Measurements from ENCODE around the gene NEK5. TPM values are rescaled to one million over a fixed set of nuclear protein-coding genes. Genes with fewer than 3 reads are reported as not detected.

NEK5 gene
- total RNA-seq, 6 experiments from 2014 or later = 0.06 TPM; not detected in 5

DNA sequence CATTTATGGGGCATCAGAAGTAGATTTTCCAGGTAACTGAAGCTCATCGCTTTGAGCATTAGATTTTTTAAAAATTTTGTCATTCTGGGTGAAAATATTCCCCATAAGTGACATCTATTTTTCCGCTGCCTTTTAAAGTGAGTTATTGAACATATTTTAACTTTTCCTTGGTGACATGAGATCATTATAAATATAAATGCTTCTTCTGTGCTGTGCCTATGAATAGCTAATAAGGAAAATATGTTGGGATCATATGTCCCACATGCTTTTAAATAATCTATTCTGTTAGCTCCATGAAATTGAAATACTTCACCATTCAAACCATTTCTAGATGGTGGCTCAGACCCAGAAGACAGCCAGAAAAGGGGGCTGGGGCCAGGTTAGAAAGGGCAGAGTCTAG is 131.7 kb downstream of the NEK5 start:
- H3K9me3 ChIP-seq = no peaks in the 10 kb centered on the region
- WGBS (ENCODE audit: insufficient coverage, low coverage, low lambda C conversion rate, missing lambda C conversion rate) = 96% methylated on average over 2 of the region's 2 CpGs
- DNase-seq (no peak), ATAC-seq (no peak)
- no peaks in the 10 kb centered on the region for H3K27me3 ChIP-seq
- TF ChIP-seq POLR2A (IDR thresholded peaks at IDR 0.05) = no peak
- TF ChIP-seq, protein P1, sequence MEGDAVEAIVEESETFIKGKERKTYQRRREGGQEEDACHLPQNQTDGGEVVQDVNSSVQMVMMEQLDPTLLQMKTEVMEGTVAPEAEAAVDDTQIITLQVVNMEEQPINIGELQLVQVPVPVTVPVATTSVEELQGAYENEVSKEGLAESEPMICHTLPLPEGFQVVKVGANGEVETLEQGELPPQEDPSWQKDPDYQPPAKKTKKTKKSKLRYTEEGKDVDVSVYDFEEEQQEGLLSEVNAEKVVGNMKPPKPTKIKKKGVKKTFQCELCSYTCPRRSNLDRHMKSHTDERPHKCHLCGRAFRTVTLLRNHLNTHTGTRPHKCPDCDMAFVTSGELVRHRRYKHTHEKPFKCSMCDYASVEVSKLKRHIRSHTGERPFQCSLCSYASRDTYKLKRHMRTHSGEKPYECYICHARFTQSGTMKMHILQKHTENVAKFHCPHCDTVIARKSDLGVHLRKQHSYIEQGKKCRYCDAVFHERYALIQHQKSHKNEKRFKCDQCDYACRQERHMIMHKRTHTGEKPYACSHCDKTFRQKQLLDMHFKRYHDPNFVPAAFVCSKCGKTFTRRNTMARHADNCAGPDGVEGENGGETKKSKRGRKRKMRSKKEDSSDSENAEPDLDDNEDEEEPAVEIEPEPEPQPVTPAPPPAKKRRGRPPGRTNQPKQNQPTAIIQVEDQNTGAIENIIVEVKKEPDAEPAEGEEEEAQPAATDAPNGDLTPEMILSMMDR (IDR thresholded peaks at IDR 0.05) = no peak
- intact Hi-C loops (cut with DNase I) = no loop called here
- H3K4me1 ChIP-seq = peaks cover 0 to 68% (median 25%) of the 10 kb centered on the region in 4 donors
- peak overlapping the region in 1 of 3 donors; percentile 75 for H3K27ac ChIP-seq
- no peak overlapping the region for H3K4me3 ChIP-seq
- no peaks in the 10 kb centered on the region for H3K36me3 ChIP-seq

DNA sequence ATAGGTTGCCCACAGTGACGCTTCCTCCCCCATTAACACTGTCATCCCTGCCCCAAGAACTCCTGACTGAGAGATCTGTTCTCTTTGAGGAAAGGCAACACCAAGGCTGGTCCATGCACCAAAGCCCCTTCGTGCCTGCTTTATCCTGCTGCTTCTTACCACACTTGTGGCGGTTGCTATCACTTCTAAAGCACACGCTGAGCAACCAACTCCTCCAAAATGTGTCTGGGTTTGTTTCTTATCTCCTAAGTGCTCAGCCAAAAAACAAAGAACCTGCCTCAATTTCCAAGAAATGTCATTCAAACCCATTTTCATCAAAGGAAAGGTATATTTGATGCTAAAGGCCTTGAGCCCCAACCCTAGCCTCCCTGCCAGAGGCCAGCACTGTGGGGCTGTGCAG is 132.2 kb downstream of the NEK5 start:
- DNase-seq (no peak), ATAC-seq (no peak)
- Histone ChIP-seq H3K27ac (peak overlapping the region in 2 of 3 donors; percentile 75 to 78), H3K4me3 (no peak overlapping the region), H3K9me3 (no peaks in the 10 kb centered on the region), H3K36me3 (no peaks in the 10 kb centered on the region), H3K27me3 (no peaks in the 10 kb centered on the region), H3K4me1 (peaks cover 0 to 68% (median 25%) of the 10 kb centered on the region in 4 donors)
- TF ChIP-seq, protein P1 (IDR thresholded peaks at IDR 0.05) = no peak
- no peak for TF ChIP-seq POLR2A (IDR thresholded peaks at IDR 0.05)
- 84% methylated on average over 3 of the region's 4 CpGs for WGBS (ENCODE audit: insufficient coverage, low coverage, low lambda C conversion rate, missing lambda C conversion rate)
- intact Hi-C loops (cut with DNase I) = no loop called here

DNA sequence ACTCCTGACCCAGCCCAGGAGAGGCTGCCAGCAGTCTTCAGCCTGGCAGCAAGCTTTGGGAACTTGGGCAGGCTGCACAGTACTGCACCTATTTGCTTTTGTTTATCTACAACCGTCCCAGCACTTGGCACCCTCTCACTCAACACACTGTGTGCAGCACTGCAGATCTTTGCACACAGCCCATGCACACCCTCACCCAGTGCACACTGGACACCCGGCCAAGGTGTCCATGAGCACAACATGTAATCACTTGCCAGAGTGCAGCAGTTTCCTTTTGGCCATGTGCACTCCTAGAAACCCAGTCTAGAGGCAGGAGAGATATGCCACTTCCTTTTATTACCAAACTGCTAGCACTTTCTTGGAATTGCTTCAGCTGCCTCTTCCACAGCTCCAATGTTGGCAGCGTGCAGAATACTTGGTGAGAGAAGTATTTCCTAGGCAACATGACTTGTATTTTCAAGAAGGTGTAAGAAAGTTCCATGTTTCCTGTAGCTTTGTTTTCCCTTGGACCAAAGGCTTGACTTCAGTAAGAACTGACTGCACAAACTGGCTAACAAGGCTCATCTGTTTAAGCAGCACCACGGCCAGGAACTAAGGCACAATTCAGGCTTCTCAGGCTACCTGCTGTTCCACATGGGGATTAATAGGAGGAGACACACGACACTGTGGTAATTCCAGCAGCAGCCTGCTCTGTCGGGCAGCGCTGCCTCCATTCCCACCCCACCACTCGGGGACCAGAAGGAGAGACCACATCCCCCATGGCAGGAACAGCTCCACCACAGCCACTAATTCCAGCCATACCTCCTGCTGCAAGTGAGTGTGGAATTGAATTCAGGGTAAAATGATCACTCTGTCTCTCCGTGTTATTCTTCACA is 133.0 kb downstream of the NEK5 start:
- 39% methylated on average over 6 of the region's 9 CpGs for WGBS (ENCODE audit: insufficient coverage, low coverage, low lambda C conversion rate, missing lambda C conversion rate)
- Histone ChIP-seq H3K4me3 (peak overlapping the region in 1 of 3 donors; percentile 36), H3K27ac (peak overlapping the region; percentile 33 to 78 (median 75)), H3K9me3 (no peaks in the 10 kb centered on the region), H3K36me3 (no peaks in the 10 kb centered on the region), H3K4me1 (peaks cover 0 to 68% (median 25%) of the 10 kb centered on the region in 4 donors), H3K27me3 (no peaks in the 10 kb centered on the region)
- no peak for TF ChIP-seq POLR2A (IDR thresholded peaks at IDR 0.05)
- TF ChIP-seq, protein P1 (IDR thresholded peaks at IDR 0.05) = no peak
- DNase-seq (peak; percentile 72 to 94 (median 92)), ATAC-seq (peak; percentile 78 to 91 (median 85))
- intact Hi-C loops (cut with DNase I) = no loop called here

DNA sequence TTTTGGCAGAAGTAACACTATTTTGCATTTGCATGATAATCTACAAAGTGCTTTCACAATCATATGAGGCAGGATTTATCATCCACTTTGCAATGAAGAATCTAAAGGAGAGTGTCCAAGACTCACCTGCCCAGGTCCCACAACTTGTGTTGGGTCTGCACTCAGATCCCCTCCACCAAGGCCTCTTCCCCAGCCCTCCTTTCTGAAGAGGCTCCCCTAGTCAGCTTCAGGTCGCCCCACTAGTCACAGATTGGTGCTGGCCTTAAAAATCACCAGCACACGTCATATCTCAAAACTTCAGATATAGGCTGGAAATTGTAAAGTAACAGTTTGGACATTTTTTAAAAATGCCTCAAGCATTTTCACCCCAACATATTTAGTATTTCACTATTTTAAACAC is 135.2 kb downstream of the NEK5 start:
- Histone ChIP-seq H3K27me3 (no peaks in the 10 kb centered on the region), H3K36me3 (no peaks in the 10 kb centered on the region), H3K4me3 (no peak overlapping the region), H3K9me3 (no peaks in the 10 kb centered on the region), H3K4me1 (peaks cover 0 to 58% (median 20%) of the 10 kb centered on the region in 4 donors), H3K27ac (no peak overlapping the region)
- no peak for ATAC-seq
- intact Hi-C loops (cut with DNase I) = no loop called here
- TF ChIP-seq, protein P1 (IDR thresholded peaks at IDR 0.05) = no peak
- no peak for TF ChIP-seq POLR2A (IDR thresholded peaks at IDR 0.05)
- WGBS (ENCODE audit: insufficient coverage, low coverage, low lambda C conversion rate, missing lambda C conversion rate) = 84% methylated on average over 2 of the region's 2 CpGs
- no peak for DNase-seq
